Natural killer cell (primary cell): ENCODE results near the gene VSTM2B. TPM values are rescaled to one million over a fixed set of nuclear protein-coding genes. Genes with fewer than 3 reads are reported as not detected.

ENCODE experiments used
- ATAC-seq, 3 donors: fragments of 150-1000 bp in 2 of 3; fragments of 200-7000 bp in 1 of 3; cut with Tn5 transposase; 1 replicate in 1 of 3; 2 replicates in 2 of 3; pipeline ENCODE4 v1.10.0; 2021; ENCODE audit warnings: mild to moderate bottlenecking in 2 of 3, moderate library complexity in 2 of 3
- DNase-seq, 2 donors: peaks; one replicate each; pipeline versions ENCODE4 v3.0.0 to v3.0.0-alpha.2; 2013 to 2021; ENCODE audit warnings: mixed read lengths in 1 of 2
- H3K27ac ChIP-seq: one replicate; pipeline ENCODE4 v1.5.1; 2013; ENCODE audit warnings: mild to moderate bottlenecking, low read length
- H3K27me3 ChIP-seq: one replicate; pipeline ENCODE4 v1.6.1; 2013; ENCODE audit warnings: low read length; ENCODE audit not compliant: control insufficient read depth, insufficient read depth
- H3K36me3 ChIP-seq: one replicate; pipeline ENCODE4 v1.6.1; 2013; ENCODE audit warnings: low read length; ENCODE audit not compliant: control insufficient read depth, insufficient read depth
- H3K4me1 ChIP-seq: one replicate; pipeline ENCODE4 v1.6.1; 2013; ENCODE audit warnings: low read length; ENCODE audit not compliant: control insufficient read depth, insufficient read depth
- H3K4me3 ChIP-seq: one replicate; pipeline ENCODE4 v1.5.1; 2013; ENCODE audit warnings: low read length
- H3K9me3 ChIP-seq: one replicate; pipeline ENCODE4 v1.6.1; 2013; ENCODE audit warnings: low read length; ENCODE audit not compliant: control insufficient read depth, insufficient read depth
- H3K27ac Mint-ChIP-seq, 2 donors: one replicate each; pipeline ENCODE4 v1.8.0; 2022; ENCODE audit warnings: mild to moderate bottlenecking in 2 of 2, mixed read lengths in 2 of 2, moderate library complexity in 1 of 2
- H3K27me3 Mint-ChIP-seq, 2 donors: one replicate each; pipeline ENCODE4 v1.8.0; 2022; ENCODE audit warnings: low read depth in 2 of 2, mixed read lengths in 2 of 2
- H3K36me3 Mint-ChIP-seq: one replicate; pipeline ENCODE4 v1.8.0; 2022; ENCODE audit warnings: mixed read lengths
- H3K4me1 Mint-ChIP-seq, 2 donors: one replicate each; pipeline ENCODE4 v1.8.0; 2022; ENCODE audit warnings: mixed read lengths in 2 of 2
- H3K4me3 Mint-ChIP-seq: one replicate; pipeline ENCODE4 v1.8.0; 2022; ENCODE audit warnings: mild to moderate bottlenecking, moderate library complexity, mixed read lengths
- H3K9me3 Mint-ChIP-seq, 2 donors: one replicate each; pipeline ENCODE4 v1.8.0; 2022; ENCODE audit warnings: mixed read lengths in 2 of 2
- CTCF ChIP-seq: fragments of 200-600 bp; IDR thresholded peaks from one replicate; pipeline ENCODE4 v1.8.0; 2022; ENCODE audit warnings: antibody characterized with exemption
- WGBS: methylation state at CpG from one replicate; pipeline ENCODE4 v1.1.7; 2013; ENCODE audit warnings: missing lambda C conversion rate; ENCODE audit not compliant: insufficient coverage; 5-methylcytosine and 5-hydroxymethylcytosine counted together
- intact Hi-C: fragments of 100-400 bp; cut with micrococcal nuclease; formaldehyde crosslinking; loops from one replicate; pipeline ENCODE4 v1.14.2; 2022
- total RNA-seq, 4 donors: library from RNA; stranded (reverse); fragments of 120-200 nt in 1 of 4; gene quantifications; one replicate each; pipeline versions ENCODE4 v1.2.3 to v1.2.4, GENCODE V29; 2013 to 2022

VSTM2B gene
- total RNA-seq, 3 donors from 2014 or later (not counting 1 experiment from before 2014, with no cell fraction given): not detected

DNA sequence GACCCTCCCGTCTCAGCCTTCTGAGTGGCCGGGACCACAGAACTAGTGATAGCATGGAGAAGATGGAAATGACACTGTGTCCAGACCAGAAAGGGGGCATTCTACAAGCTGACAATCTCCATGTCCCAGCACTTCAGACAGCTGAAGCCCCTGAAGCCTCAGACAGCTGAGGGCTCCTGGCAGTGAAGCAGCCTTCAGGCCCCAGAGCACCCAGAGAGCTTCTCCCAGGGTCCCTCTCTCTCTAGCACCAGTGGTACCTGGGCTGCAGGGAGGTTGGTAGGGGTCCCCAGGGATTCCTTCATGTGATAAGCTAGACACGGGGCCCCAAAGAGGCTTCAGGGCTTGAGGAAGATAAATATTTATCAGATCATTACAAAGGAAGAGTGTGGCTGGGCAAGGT lies 72.7 kb downstream of the VSTM2B start:
- no peak for ATAC-seq
- WGBS: 75% methylated on average over 3 of the region's 3 CpGs

DNA sequence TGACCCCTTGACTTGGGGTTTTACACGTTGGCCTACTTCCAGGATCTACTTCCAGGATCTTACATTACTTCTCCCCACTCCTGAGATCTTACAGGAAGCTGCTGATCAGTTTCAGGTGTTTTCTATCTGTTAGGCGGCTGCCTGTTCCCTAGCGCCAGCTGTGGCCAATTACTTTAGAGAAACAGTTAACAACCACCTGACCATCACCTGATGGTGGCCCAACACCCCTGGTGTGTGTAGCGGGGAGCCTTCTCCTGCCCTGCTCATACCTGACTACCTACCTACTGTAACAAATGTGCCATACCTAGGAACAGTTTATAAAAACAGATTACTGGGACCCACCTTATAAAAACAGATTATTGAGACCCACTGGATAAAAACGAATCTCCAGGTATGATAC lies 77.5 kb downstream of the VSTM2B start:
- Histone ChIP-seq H3K4me3 (no peak overlapping the region), H3K27me3 (no peaks in the 10 kb centered on the region), H3K4me1 (peaks cover 17% of the 10 kb centered on the region), H3K9me3 (no peaks in the 10 kb centered on the region), H3K27ac (no peak overlapping the region), H3K36me3 (no peaks in the 10 kb centered on the region)
- intact Hi-C loops: no loop called here
- Mint-ChIP-seq H3K27me3 (peaks cover 0 to 7% of the 10 kb centered on the region in 2 donors), H3K4me1 (peaks cover 9 to 14% of the 10 kb centered on the region in 2 donors), H3K27ac (no peak overlapping the region), H3K9me3 (no peaks in the 10 kb centered on the region), H3K4me3 (no peak overlapping the region), H3K36me3 (no peaks in the 10 kb centered on the region)
- no peak for TF ChIP-seq CTCF
- DNase-seq (no peak), ATAC-seq (no peak)
- 87% methylated on average over 5 of the region's 5 CpGs for WGBS

More for the DNA sequence above, 72.7 kb downstream of the VSTM2B start:
- Histone ChIP-seq H3K9me3 (no peaks in the 10 kb centered on the region), H3K36me3 (no peaks in the 10 kb centered on the region), H3K4me3 (no peak overlapping the region), H3K27me3 (no peaks in the 10 kb centered on the region), H3K27ac (no peak overlapping the region), H3K4me1 (no peaks in the 10 kb centered on the region)
- Mint-ChIP-seq H3K27me3 (peaks cover 19 to 24% of the 10 kb centered on the region in 2 donors), H3K9me3 (no peaks in the 10 kb centered on the region), H3K4me1 (no peaks in the 10 kb centered on the region), H3K36me3 (no peaks in the 10 kb centered on the region), H3K27ac (no peak overlapping the region), H3K4me3 (no peak overlapping the region)
- DNase-seq: no peak
- intact Hi-C loops: no loop called here
- no peak for TF ChIP-seq CTCF

- Mint-ChIP-seq H3K4me1 (peaks cover 20 to 27% of the 10 kb centered on the region in 2 donors), H3K27me3 (no peaks in the 10 kb centered on the region)
- TF ChIP-seq CTCF: no peak
Observed at GRCh38 chr19:29605653-29606419, 80.0 kb downstream of the VSTM2B start, which contains the start of gene POP4. Gene POP4 (plus strand): TSS chr19:29606283. CDS start chr19:29606319, 36 bp downstream.

More at GRCh38 chr19:29605653-29606419, 80.0 kb downstream of the VSTM2B start, which contains the start of gene POP4:
- peak within 1 kb of the TSS; percentile 89 for H3K4me3 ChIP-seq
- H3K27ac Mint-ChIP-seq: peak within 1 kb of the TSS; percentile 100
- H3K27ac ChIP-seq: peak within 1 kb of the TSS; percentile 93
- ATAC-seq (peak; percentile 82 to 90 (median 86)), DNase-seq (peak; percentile 97 to 100)
- peaks cover 26% of the 10 kb centered on the region for H3K4me1 ChIP-seq
- no peaks in the 10 kb centered on the region for H3K9me3 ChIP-seq
- intact Hi-C loops: loop anchor here (1.0 kb wide), 1 partner anchor 67 kb away; no protein-coding TSS in a partner anchor
- no peaks in the 10 kb centered on the region for H3K9me3 Mint-ChIP-seq
- peak within 1 kb of the TSS; percentile 100 for H3K4me3 Mint-ChIP-seq
- no peaks in the 10 kb centered on the region for H3K27me3 ChIP-seq
- H3K36me3 Mint-ChIP-seq: no peaks in the 10 kb centered on the region
- peaks cover 11% of the 10 kb centered on the region for H3K36me3 ChIP-seq
- WGBS: under 1% methylated on average over 47 of the region's 47 CpGs
